Thoracic aorta (tissue), 2 donors: ENCODE results near the gene PREX1. TPM values are rescaled to one million over a fixed set of nuclear protein-coding genes. Genes with fewer than 3 reads are reported as not detected.

Source experiments
- ATAC-seq: fragments of 150-250 bp; one replicate; pipeline ENCODE4 v1.8.0; 2017; ENCODE audit warnings: low read depth; ENCODE audit not compliant: insufficient number of reproducible peaks, low FRiP score
- DNase-seq: peaks from one replicate; pipeline ENCODE4 v3.0.0-alpha.2; 2020; ENCODE audit warnings: low spot score
- H3K27ac ChIP-seq, 2 donors: fragments of 200-600 bp; sonication (generic); 1 replicate in 1 of 2; 2 replicates in 1 of 2; pipeline ENCODE4 v1.5.1; 2016; ENCODE audit warnings: mild to moderate bottlenecking in 2 of 2, moderate library complexity in 2 of 2
- H3K27me3 ChIP-seq: fragments of 200-600 bp; sonication (generic); replicated peaks from 2 replicates; pipeline ENCODE4 v1.6.0; 2016; ENCODE audit warnings: mild to moderate bottlenecking; ENCODE audit not compliant: insufficient read depth
- H3K36me3 ChIP-seq: fragments of 200-600 bp; sonication (generic); one replicate; pipeline ENCODE4 v1.5.1; 2016
- H3K4me1 ChIP-seq, 2 donors: fragments of 200-600 bp; sonication (generic); 1 replicate in 1 of 2; 2 replicates in 1 of 2; pipeline versions ENCODE4 v1.5.1 to v1.6.0; 2016; ENCODE audit warnings: low read depth in 2 of 2, mild to moderate bottlenecking in 1 of 2; ENCODE audit not compliant: control insufficient read depth in 1 of 2
- H3K4me3 ChIP-seq: fragments of 200-600 bp; sonication (generic); 2 replicates; pipeline ENCODE4 v1.5.1; 2016; ENCODE audit warnings: mild to moderate bottlenecking
- H3K9me3 ChIP-seq: fragments of 200-600 bp; sonication (generic); 2 replicates; pipeline ENCODE4 v1.5.1; 2016
- total RNA-seq, 2 donors: library from RNA; depleted of rRNA; stranded (reverse); fragments of >200 nt; gene quantifications; one replicate each; pipeline versions ENCODE4 v1.1.0 to v1.2.3, GENCODE V29; 2016
- TF ChIP-seq, protein P1 (sequence below): fragments of 200-600 bp; sonication (generic); IDR thresholded peaks from one replicate; pipeline ENCODE4 v1.5.1; 2019; ENCODE audit warnings: antibody characterized with exemption

Gene PREX1
- total RNA-seq, 2 donors from 2014 or later = 94.6 to 101 TPM

DNA sequence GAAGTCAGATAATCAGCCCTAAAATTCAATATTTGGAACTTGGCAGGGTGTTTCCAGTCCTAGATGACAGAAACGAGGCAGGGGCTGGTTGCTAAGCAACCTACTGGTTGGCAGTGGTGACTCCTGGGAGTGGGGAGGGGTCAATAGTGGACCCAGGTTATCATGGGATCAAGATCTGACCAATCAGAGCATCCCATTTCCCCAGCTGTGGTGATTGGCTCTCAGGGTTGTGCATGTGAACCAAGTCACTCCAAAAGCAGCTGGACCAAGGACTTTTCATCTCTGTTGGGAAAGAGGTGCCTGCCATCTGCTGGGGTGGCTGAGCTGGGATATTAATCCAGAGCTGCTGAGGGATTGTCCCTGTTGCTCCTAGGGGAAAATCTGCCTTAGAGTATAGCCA lies 253.4 kb downstream of the PREX1 start:
- no peaks in the 10 kb centered on the region for H3K27me3 ChIP-seq
- no peak for DNase-seq
- H3K9me3 ChIP-seq = no peaks in the 10 kb centered on the region
- H3K4me3 ChIP-seq = no peak overlapping the region
- ATAC-seq = no peak
- H3K36me3 ChIP-seq = no peaks in the 10 kb centered on the region
- TF ChIP-seq, protein P1, sequence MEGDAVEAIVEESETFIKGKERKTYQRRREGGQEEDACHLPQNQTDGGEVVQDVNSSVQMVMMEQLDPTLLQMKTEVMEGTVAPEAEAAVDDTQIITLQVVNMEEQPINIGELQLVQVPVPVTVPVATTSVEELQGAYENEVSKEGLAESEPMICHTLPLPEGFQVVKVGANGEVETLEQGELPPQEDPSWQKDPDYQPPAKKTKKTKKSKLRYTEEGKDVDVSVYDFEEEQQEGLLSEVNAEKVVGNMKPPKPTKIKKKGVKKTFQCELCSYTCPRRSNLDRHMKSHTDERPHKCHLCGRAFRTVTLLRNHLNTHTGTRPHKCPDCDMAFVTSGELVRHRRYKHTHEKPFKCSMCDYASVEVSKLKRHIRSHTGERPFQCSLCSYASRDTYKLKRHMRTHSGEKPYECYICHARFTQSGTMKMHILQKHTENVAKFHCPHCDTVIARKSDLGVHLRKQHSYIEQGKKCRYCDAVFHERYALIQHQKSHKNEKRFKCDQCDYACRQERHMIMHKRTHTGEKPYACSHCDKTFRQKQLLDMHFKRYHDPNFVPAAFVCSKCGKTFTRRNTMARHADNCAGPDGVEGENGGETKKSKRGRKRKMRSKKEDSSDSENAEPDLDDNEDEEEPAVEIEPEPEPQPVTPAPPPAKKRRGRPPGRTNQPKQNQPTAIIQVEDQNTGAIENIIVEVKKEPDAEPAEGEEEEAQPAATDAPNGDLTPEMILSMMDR = no peak
- H3K4me1 ChIP-seq = no peaks in the 10 kb centered on the region
- no peak overlapping the region for H3K27ac ChIP-seq

Other genes with a start within 250 kb of the PREX1 start
- 10 to 100 TPM; 25.9 to 37.2 TPM for gene ARFGEF2, start 93.7 kb upstream of the PREX1 start, total RNA-seq
- gene CSE1L, start 218.3 kb upstream of the PREX1 start, total RNA-seq = 10 to 100 TPM; 24.6 to 31.3 TPM